ENCODE results near the gene C1S.
"Not testable (repeated sequence)": the region's sequence is repeated elsewhere in the genome, so short reads cannot be mapped to it uniquely, and the experiment has no call there.

Gene C1S

GRCh38 chr12:7060353-7060954 is at the start of gene C1S:
Gene C1S, plus strand, starts transcription at chr12:7060718. Its CDS starts 1,195 bp downstream, at chr12:7061913.
- no peak for DNase-seq

- DNase-seq: not testable (repeated sequence)
Measured at GRCh38 chr12:7011398-7011797, 49.1 kb upstream of the C1S start.

- DNase-seq: no peak
Measured at GRCh38 chr12:7012024-7012607, 48.4 kb upstream of the C1S start.

GRCh38 chr12:7013101-7013500 is 47.4 kb upstream of the C1S start:
- DNase-seq: no peak

- no peak for DNase-seq
Measured at GRCh38 chr12:7015555-7016370, 44.8 kb upstream of the C1S start.

GRCh38 chr12:7016958-7017571 is 43.5 kb upstream of the C1S start:
- DNase-seq: no peak

- no peak for DNase-seq
Measured at GRCh38 chr12:7017870-7018349, 42.6 kb upstream of the C1S start.

- peak; percentile 98 for DNase-seq
Measured at GRCh38 chr12:7018350-7019042, 42.0 kb upstream of the C1S start, which contains the start of gene LPCAT3. Gene LPCAT3, minus strand, starts transcription at chr12:7018476. Its CDS starts 52 bp downstream, at chr12:7018424.

GRCh38 chr12:7019043-7019569 is 41.4 kb upstream of the C1S start:
- no peak for DNase-seq

- DNase-seq: no peak
Measured at GRCh38 chr12:7021956-7022355, 38.6 kb upstream of the C1S start.

- no peak for DNase-seq
Measured at GRCh38 chr12:7023114-7023513, 37.4 kb upstream of the C1S start.

GRCh38 chr12:7026854-7027253 is 33.7 kb upstream of the C1S start:
- DNase-seq: no peak

- no peak for DNase-seq
Measured at GRCh38 chr12:7031306-7031705, 29.2 kb upstream of the C1S start.

GRCh38 chr12:7032990-7033389 is 27.5 kb upstream of the C1S start:
- DNase-seq: no peak

- no peak for DNase-seq
Measured at GRCh38 chr12:7034464-7034863, 26.1 kb upstream of the C1S start.

GRCh38 chr12:7035463-7035862 is 25.1 kb upstream of the C1S start:
- DNase-seq: no peak

GRCh38 chr12:7037411-7037810 is 23.1 kb upstream of the C1S start:
- not testable (repeated sequence) for DNase-seq

GRCh38 chr12:7038591-7038990 is 21.9 kb upstream of the C1S start:
- no peak for DNase-seq

GRCh38 chr12:7039403-7039802 is 21.1 kb upstream of the C1S start:
- DNase-seq: no peak

GRCh38 chr12:7042842-7043241 is 17.7 kb upstream of the C1S start:
- DNase-seq: no peak

- no peak for DNase-seq
Measured at GRCh38 chr12:7045913-7046312, 14.6 kb upstream of the C1S start.

- no peak for DNase-seq
Measured at GRCh38 chr12:7046383-7047105, 14.0 kb upstream of the C1S start.

Measured in activated CD4-positive, alpha-beta T cell treated with anti-CD3 and anti-CD28 coated beads for 48 hours (primary cell).